Measurements from ENCODE around the gene NUS1.
"Not testable (repeated sequence)": the region's sequence is repeated elsewhere in the genome, so short reads cannot be mapped to it uniquely, and the experiment has no call there.

Gene NUS1

DNA sequence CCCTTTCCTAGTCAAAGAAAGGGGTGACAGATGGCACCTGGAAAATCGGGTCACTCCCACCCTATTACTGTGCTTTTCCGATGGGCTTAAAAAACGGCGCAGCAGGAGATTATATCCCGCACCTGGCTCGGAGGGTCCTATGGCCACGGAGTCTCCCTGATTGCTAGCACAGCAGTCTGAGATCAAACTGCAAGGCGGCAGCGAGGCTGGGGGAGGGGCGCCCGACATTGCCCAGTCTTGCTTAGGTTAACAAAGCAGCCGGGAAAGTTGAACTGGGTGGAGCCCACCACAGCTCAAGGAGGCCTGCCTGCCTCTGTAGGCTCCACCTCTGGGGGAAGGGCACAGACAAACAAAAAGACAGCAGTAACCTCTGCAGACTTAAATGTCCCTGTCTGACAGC lies 46.3 kb downstream of the NUS1 start:
- not testable (repeated sequence) for H3K9ac ChIP-seq (ENCODE audit: low read depth, low read length); H3K9me3 ChIP-seq (replicated peaks; ENCODE audit: low read length); H3K4me3 ChIP-seq (ENCODE audit: low read length); H3K27me3 ChIP-seq (ENCODE audit: control insufficient read depth, insufficient read depth, low read length); H3K4me2 ChIP-seq (ENCODE audit: low read length); H3K36me3 ChIP-seq (ENCODE audit: insufficient read depth, low read length); H3K4me1 ChIP-seq (ENCODE audit: control insufficient read depth, insufficient read depth, low read length)

GRCh38 chr6:117728626-117729025 lies 53.4 kb downstream of the NUS1 start:
- Histone ChIP-seq H3K36me3 (ENCODE audit: insufficient read depth, low read length) (no peaks in the 10 kb centered on the region), H3K4me3 (ENCODE audit: low read length) (no peak overlapping the region), H3K9ac (ENCODE audit: low read depth, low read length) (no peak overlapping the region), H3K4me2 (ENCODE audit: low read length) (no peak overlapping the region), H3K4me1 (ENCODE audit: control insufficient read depth, insufficient read depth, low read length) (no peaks in the 10 kb centered on the region), H3K9me3 (replicated peaks; ENCODE audit: low read length) (no peaks in the 10 kb centered on the region), H3K27me3 (ENCODE audit: control insufficient read depth, insufficient read depth, low read length) (no peaks in the 10 kb centered on the region)

DNA sequence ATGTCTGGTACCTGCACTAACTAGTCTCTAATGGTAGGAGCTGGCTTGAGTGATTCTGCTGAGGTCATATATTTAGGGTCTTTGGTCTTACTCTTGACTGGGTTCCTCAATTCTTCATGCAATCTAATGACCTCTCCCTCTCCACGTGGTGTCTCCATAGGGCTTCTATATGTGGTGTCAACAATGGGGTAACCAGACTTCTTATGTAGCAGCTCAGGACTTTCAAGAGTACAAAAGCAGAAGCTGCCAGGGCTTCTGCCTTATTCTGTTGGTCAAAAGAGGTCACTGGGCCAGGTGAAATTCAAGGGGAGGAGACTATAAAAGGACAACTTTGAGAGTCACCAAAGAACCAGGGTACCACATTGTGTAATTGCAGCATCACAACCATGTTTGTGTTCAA lies 54.3 kb downstream of the NUS1 start:
- Histone ChIP-seq H3K4me3 (ENCODE audit: low read length) (no peak overlapping the region), H3K9me3 (replicated peaks; ENCODE audit: low read length) (no peaks in the 10 kb centered on the region), H3K36me3 (ENCODE audit: insufficient read depth, low read length) (no peaks in the 10 kb centered on the region), H3K27me3 (ENCODE audit: control insufficient read depth, insufficient read depth, low read length) (no peaks in the 10 kb centered on the region), H3K9ac (ENCODE audit: low read depth, low read length) (no peak overlapping the region), H3K4me1 (ENCODE audit: control insufficient read depth, insufficient read depth, low read length) (no peaks in the 10 kb centered on the region), H3K4me2 (ENCODE audit: low read length) (no peak overlapping the region)

DNA sequence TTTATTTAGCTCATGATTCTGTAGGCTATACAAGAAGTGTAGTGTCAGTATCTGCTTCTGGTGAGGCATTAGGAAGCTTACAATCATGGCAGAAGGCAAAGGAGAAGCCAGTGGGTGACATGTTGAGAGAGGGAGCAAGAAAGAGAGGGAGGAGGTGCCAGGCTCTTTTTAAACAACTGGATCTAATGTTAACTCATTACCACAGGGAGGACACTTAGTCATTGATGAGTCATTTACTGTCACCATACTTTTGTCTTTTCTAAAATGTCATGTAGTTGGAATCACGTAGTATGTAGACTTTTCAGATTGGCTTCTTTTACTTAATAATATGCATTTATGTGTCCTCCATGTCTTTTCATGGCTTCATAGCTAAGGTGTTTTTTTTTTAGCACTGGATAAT lies 58.1 kb downstream of the NUS1 start:
- Histone ChIP-seq H3K9ac (ENCODE audit: low read depth, low read length) (no peak overlapping the region), H3K4me1 (ENCODE audit: control insufficient read depth, insufficient read depth, low read length) (no peaks in the 10 kb centered on the region), H3K4me2 (ENCODE audit: low read length) (no peak overlapping the region), H3K36me3 (ENCODE audit: insufficient read depth, low read length) (no peaks in the 10 kb centered on the region), H3K4me3 (ENCODE audit: low read length) (no peak overlapping the region), H3K9me3 (replicated peaks; ENCODE audit: low read length) (no peaks in the 10 kb centered on the region), H3K27me3 (ENCODE audit: control insufficient read depth, insufficient read depth, low read length) (no peaks in the 10 kb centered on the region)

- Histone ChIP-seq H3K36me3 (ENCODE audit: insufficient read depth, low read length) (no peaks in the 10 kb centered on the region), H3K27me3 (ENCODE audit: control insufficient read depth, insufficient read depth, low read length) (no peaks in the 10 kb centered on the region)
These were observed 64.6 kb downstream of the NUS1 start for GRCh38 chr6:117739869-117740268.

GRCh38 chr6:117740605-117741004 lies 65.3 kb downstream of the NUS1 start:
- Histone ChIP-seq H3K4me1 (ENCODE audit: control insufficient read depth, insufficient read depth, low read length) (no peaks in the 10 kb centered on the region), H3K9me3 (replicated peaks; ENCODE audit: low read length) (no peaks in the 10 kb centered on the region), H3K4me3 (ENCODE audit: low read length) (no peak overlapping the region), H3K9ac (ENCODE audit: low read depth, low read length) (no peak overlapping the region), H3K4me2 (ENCODE audit: low read length) (no peak overlapping the region), H3K27me3 (ENCODE audit: control insufficient read depth, insufficient read depth, low read length) (no peaks in the 10 kb centered on the region), H3K36me3 (ENCODE audit: insufficient read depth, low read length) (no peaks in the 10 kb centered on the region)

More at GRCh38 chr6:117739869-117740268, 64.6 kb downstream of the NUS1 start:
- Histone ChIP-seq H3K9ac (ENCODE audit: low read depth, low read length) (no peak overlapping the region), H3K4me1 (ENCODE audit: control insufficient read depth, insufficient read depth, low read length) (no peaks in the 10 kb centered on the region), H3K4me3 (ENCODE audit: low read length) (no peak overlapping the region), H3K9me3 (replicated peaks; ENCODE audit: low read length) (no peaks in the 10 kb centered on the region), H3K4me2 (ENCODE audit: low read length) (no peak overlapping the region)

DNA sequence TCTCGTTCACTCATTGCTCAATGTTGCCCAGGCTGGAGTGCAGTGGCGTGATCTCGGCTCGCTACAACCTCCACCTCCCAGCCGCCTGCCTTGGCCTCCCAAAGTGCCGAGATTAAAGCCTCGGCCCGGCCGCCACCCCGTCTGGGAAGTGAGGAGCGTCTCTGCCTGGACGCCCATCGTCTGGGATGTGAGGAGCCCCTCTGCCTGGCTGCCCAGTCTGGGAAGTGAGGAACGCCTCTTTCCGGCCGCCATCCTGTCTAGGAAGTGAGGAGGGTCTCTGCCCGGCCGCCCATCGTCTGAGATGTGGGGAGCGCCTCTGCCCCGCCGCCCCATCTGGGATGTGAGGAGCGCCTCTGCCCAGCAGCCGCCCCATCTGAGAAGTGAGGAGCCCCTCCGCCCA lies 75.4 kb downstream of the NUS1 start:
- not testable (repeated sequence) for H3K27me3 ChIP-seq (ENCODE audit: control insufficient read depth, insufficient read depth, low read length); H3K4me3 ChIP-seq (ENCODE audit: low read length); H3K4me2 ChIP-seq (ENCODE audit: low read length); H3K4me1 ChIP-seq (ENCODE audit: control insufficient read depth, insufficient read depth, low read length); H3K9ac ChIP-seq (ENCODE audit: low read depth, low read length); H3K9me3 ChIP-seq (replicated peaks; ENCODE audit: low read length); H3K36me3 ChIP-seq (ENCODE audit: insufficient read depth, low read length)

Data from skeletal muscle satellite cell (primary cell).